Body of pancreas (tissue), 4 donors: ENCODE measurements around the gene PPP1R15A.

Experiments used
- POLR2A ChIP-seq, 3 donors: fragments of 450-650 bp; IDR thresholded peaks; one replicate each; pipeline ENCODE4 v1.6.1; 2016; ENCODE audit warnings: antibody characterized with exemption in 3 of 3, mild to moderate bottlenecking in 2 of 3
- TF ChIP-seq, protein P1 (sequence below), 7 experiments: fragments of 450-650 bp in 4 of 7; fragments of 200-600 bp in 3 of 7; sonication (generic) in 3 of 7; IDR thresholded peaks; one replicate each; pipeline ENCODE4 v1.5.1; 2016 to 2019; ENCODE audit warnings: antibody characterized with exemption in 7 of 7

DNA sequence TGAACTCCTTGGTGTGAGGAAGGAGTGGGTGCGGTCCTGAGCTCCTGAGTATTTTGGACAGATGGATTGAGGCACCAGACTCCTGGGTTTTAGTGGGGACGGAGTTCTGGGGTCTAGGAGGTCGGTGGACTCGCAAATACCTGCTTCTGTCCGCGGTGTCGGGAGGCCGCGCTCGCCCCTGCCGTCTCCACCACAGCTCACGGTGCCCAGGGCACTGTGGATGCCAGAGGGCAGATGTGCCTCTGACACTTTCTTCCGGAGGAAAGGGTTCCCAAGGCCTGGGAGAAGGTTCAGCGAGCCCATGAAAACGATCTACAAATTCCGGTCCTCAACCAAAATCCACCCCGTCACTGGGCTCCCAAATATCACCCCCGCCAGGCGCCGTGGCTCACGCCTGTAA, 23.0 kb downstream of the PPP1R15A start:
- TF ChIP-seq, protein P1, sequence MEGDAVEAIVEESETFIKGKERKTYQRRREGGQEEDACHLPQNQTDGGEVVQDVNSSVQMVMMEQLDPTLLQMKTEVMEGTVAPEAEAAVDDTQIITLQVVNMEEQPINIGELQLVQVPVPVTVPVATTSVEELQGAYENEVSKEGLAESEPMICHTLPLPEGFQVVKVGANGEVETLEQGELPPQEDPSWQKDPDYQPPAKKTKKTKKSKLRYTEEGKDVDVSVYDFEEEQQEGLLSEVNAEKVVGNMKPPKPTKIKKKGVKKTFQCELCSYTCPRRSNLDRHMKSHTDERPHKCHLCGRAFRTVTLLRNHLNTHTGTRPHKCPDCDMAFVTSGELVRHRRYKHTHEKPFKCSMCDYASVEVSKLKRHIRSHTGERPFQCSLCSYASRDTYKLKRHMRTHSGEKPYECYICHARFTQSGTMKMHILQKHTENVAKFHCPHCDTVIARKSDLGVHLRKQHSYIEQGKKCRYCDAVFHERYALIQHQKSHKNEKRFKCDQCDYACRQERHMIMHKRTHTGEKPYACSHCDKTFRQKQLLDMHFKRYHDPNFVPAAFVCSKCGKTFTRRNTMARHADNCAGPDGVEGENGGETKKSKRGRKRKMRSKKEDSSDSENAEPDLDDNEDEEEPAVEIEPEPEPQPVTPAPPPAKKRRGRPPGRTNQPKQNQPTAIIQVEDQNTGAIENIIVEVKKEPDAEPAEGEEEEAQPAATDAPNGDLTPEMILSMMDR (IDR thresholded peaks at IDR 0.05): no peak
- TF ChIP-seq POLR2A (IDR thresholded peaks at IDR 0.05): no peak
